Trophoblast cell (in vitro differentiated cells and primary cell): Measurements from ENCODE around the gene EPB41L5.

ENCODE experiments used
- DNase-seq, 2 donors: peaks; one replicate each; pipeline ENCODE4 v3.0.0-alpha.2; 2016
- H2AFZ ChIP-seq: 2 replicates; pipeline ENCODE4 v1.6.1; 2013; ENCODE audit warnings: low read length, moderate library complexity, mild to moderate bottlenecking; ENCODE audit not compliant: insufficient read depth, poor library complexity
- H2AK5ac ChIP-seq: 2 replicates; pipeline ENCODE4 v1.6.1; 2013; ENCODE audit warnings: mild to moderate bottlenecking, low read length
- H2BK120ac ChIP-seq: 2 replicates; pipeline ENCODE4 v1.6.1; 2013; ENCODE audit warnings: low read length, mild to moderate bottlenecking, moderate library complexity; ENCODE audit not compliant: insufficient read depth, poor library complexity
- H2BK12ac ChIP-seq: 2 replicates; pipeline ENCODE4 v1.6.1; 2013; ENCODE audit warnings: mild to moderate bottlenecking, low read length, moderate library complexity
- H2BK5ac ChIP-seq: 2 replicates; pipeline ENCODE4 v1.6.1; 2013; ENCODE audit warnings: low read length, low read depth, moderate library complexity, mild to moderate bottlenecking; ENCODE audit not compliant: poor library complexity
- H3K14ac ChIP-seq: 2 replicates; pipeline ENCODE4 v1.6.1; 2013; ENCODE audit warnings: mild to moderate bottlenecking, low read length
- H3K18ac ChIP-seq: 2 replicates; pipeline ENCODE4 v1.6.1; 2013; ENCODE audit warnings: mild to moderate bottlenecking, low read length
- H3K23ac ChIP-seq: 2 replicates; pipeline ENCODE4 v1.6.1; 2013; ENCODE audit warnings: low read length
- H3K27ac ChIP-seq: 2 replicates; pipeline ENCODE4 v1.5.1; 2013; ENCODE audit warnings: low read depth, mild to moderate bottlenecking, inconsistent platforms, low read length, moderate library complexity
- H3K27me3 ChIP-seq: 2 replicates; pipeline ENCODE4 v1.6.1; 2013; ENCODE audit warnings: inconsistent platforms, mild to moderate bottlenecking, low read length, moderate library complexity; ENCODE audit not compliant: insufficient read depth
- H3K36me3 ChIP-seq, 2 experiments: 1 replicate in 1 of 2; 2 replicates in 1 of 2; pipeline ENCODE4 v1.6.1; 2013; ENCODE audit warnings: low read length in 2 of 2, mild to moderate bottlenecking in 2 of 2, moderate library complexity in 1 of 2; ENCODE audit not compliant: insufficient read depth in 2 of 2, control insufficient read depth in 1 of 2
- H3K4ac ChIP-seq: 2 replicates; pipeline ENCODE4 v1.6.1; 2013; ENCODE audit warnings: low read depth, mild to moderate bottlenecking, low read length, moderate library complexity
- H3K4me1 ChIP-seq, 2 experiments: 1 replicate in 1 of 2; 2 replicates in 1 of 2; pipeline ENCODE4 v1.6.1; 2013; ENCODE audit warnings: low read length in 2 of 2, mild to moderate bottlenecking in 2 of 2, moderate library complexity in 1 of 2; ENCODE audit not compliant: insufficient read depth in 2 of 2, control insufficient read depth in 1 of 2
- H3K4me2 ChIP-seq: 2 replicates; pipeline ENCODE4 v1.6.1; 2013; ENCODE audit warnings: inconsistent platforms, mild to moderate bottlenecking, low read length, moderate library complexity
- H3K4me3 ChIP-seq: 2 replicates; pipeline ENCODE4 v1.5.1; 2013; ENCODE audit warnings: mild to moderate bottlenecking, low read depth, low read length, inconsistent platforms
- H3K79me1 ChIP-seq: one replicate; pipeline ENCODE4 v1.6.1; 2013; ENCODE audit warnings: low read length
- H3K79me2 ChIP-seq: 2 replicates; pipeline ENCODE4 v1.6.1; 2013; ENCODE audit warnings: low read length, mild to moderate bottlenecking; ENCODE audit not compliant: control insufficient read depth, insufficient read depth, poor library complexity
- H3K9ac ChIP-seq: 2 replicates; pipeline ENCODE4 v1.6.1; 2013; ENCODE audit warnings: mild to moderate bottlenecking, low read length
- H3K9me3 ChIP-seq: 2 replicates; pipeline ENCODE4 v1.6.1; 2013; ENCODE audit warnings: low read depth, mild to moderate bottlenecking, control low read depth, inconsistent platforms, low read length; ENCODE audit not compliant: insufficient read depth
- H4K12ac ChIP-seq: 2 replicates; pipeline ENCODE4 v1.6.1; 2013; ENCODE audit warnings: low read depth, mild to moderate bottlenecking, low read length, moderate library complexity
- H4K8ac ChIP-seq: 2 replicates; pipeline ENCODE4 v1.6.1; 2013; ENCODE audit warnings: low read depth, mild to moderate bottlenecking, low read length, moderate library complexity
- H4K91ac ChIP-seq: one replicate; pipeline ENCODE4 v1.6.1; 2013; ENCODE audit warnings: low read depth, mild to moderate bottlenecking, low read length, moderate library complexity
- WGBS: extraction: QIAGEN DNeasy Blood & Tissue Kit; methylation state at CpG from one replicate; pipeline ENCODE4 v1.1.7; 2013; ENCODE audit warnings: missing lambda C conversion rate; ENCODE audit not compliant: insufficient read length, insufficient coverage; ENCODE audit errors: extremely low coverage; 5-methylcytosine and 5-hydroxymethylcytosine counted together

The EPB41L5 gene

GRCh38 chr2:120005834-120006521 is 6.9 kb upstream of the EPB41L5 start:
- Histone ChIP-seq H3K18ac (no peak overlapping the region), H3K27me3 (no peaks in the 10 kb centered on the region), H3K79me1 (no peaks in the 10 kb centered on the region), H2BK5ac (no peak overlapping the region), H4K91ac (no peak overlapping the region), H3K36me3 (no peaks in the 10 kb centered on the region), H2BK12ac (no peak overlapping the region), H4K8ac (no peak overlapping the region), H2BK120ac (no peak overlapping the region), H3K4ac (no peak overlapping the region), H3K9ac (no peak overlapping the region), H4K12ac (no peak overlapping the region), H3K9me3 (no peaks in the 10 kb centered on the region), H3K4me2 (no peak overlapping the region), H3K14ac (no peak overlapping the region), H2AK5ac (no peak overlapping the region), H2AFZ (no peak overlapping the region), H3K4me3 (no peak overlapping the region), H3K4me1 (no peaks in the 10 kb centered on the region), H3K23ac (no peak overlapping the region), H3K79me2 (no peaks in the 10 kb centered on the region), H3K27ac (no peak overlapping the region)
- no peak for DNase-seq
- no CpG with 5 or more reads among the region's 11 CpGs for whole genome bisulfite sequencing

DNA sequence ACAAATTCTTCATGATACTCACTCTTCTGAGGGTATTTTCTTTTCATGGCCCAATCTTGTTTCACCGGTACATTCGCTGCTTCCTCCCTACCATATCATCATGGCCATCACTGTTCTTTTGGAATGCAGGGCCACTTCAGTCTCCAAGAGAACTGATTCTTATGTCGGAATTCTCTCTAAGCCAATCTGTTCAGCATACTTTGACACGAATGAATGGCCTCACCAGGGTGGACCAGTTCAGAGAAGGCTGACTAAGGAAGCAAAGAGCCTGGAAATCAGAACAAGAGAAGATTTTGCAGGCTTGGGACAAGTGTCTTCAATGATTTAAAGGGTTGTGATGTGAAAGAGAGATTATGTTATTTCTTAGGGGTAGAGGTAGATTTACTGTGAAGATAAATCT is 5.0 kb upstream of the EPB41L5 start:
- Histone ChIP-seq H3K4me2 (no peak overlapping the region), H4K91ac (no peak overlapping the region), H3K36me3 (no peaks in the 10 kb centered on the region), H3K27ac (no peak overlapping the region), H3K23ac (no peak overlapping the region), H3K4me1 (no peaks in the 10 kb centered on the region), H2AFZ (no peak overlapping the region), H3K9me3 (no peaks in the 10 kb centered on the region), H2BK120ac (no peak overlapping the region), H2BK12ac (no peak overlapping the region), H3K27me3 (no peaks in the 10 kb centered on the region), H3K14ac (no peak overlapping the region), H3K9ac (no peak overlapping the region), H3K79me2 (no peaks in the 10 kb centered on the region), H2BK5ac (no peak overlapping the region), H3K4ac (no peak overlapping the region), H4K8ac (no peak overlapping the region), H3K79me1 (no peaks in the 10 kb centered on the region), H4K12ac (no peak overlapping the region), H2AK5ac (no peak overlapping the region), H3K4me3 (no peak overlapping the region), H3K18ac (no peak overlapping the region)
- DNase-seq: peak in 1 of 2 donors; percentile 44
- WGBS: no CpG with 5 or more reads among the region's 4 CpGs

DNA sequence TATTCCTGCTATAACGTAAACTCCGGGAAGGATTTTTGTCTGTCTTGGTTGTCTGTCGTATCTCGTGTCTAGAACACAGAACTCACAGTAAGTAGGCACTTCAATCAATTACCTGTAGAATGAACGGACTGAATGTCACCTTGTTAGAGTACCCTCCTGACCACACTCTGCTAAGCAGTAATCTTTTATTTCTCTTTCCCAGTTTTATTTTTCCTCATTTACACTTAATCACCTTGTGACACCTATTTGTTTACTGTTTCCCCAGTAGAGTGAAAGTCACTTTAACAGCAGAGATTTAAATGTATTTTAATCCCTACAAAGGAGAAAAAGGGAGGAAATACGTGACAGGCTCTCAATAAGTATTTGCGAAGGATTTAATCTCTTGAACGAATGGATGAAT is 514 bp upstream of the EPB41L5 start:
- Histone ChIP-seq H3K9ac (no peak overlapping the region), H3K23ac (no peak overlapping the region), H4K91ac (no peak overlapping the region), H3K18ac (no peak overlapping the region), H3K36me3 (no peaks in the 10 kb centered on the region), H3K27me3 (no peaks in the 10 kb centered on the region), H2BK12ac (no peak overlapping the region), H4K12ac (no peak overlapping the region), H2BK120ac (no peak overlapping the region), H2AK5ac (no peak overlapping the region), H2BK5ac (no peak overlapping the region), H3K4me3 (no peak overlapping the region), H3K27ac (no peak overlapping the region), H3K9me3 (no peaks in the 10 kb centered on the region), H3K4ac (no peak overlapping the region), H3K4me2 (peak overlapping the region; percentile 77), H3K79me1 (peaks cover 5% of the 10 kb centered on the region), H3K79me2 (peaks cover 4% of the 10 kb centered on the region), H3K14ac (no peak overlapping the region), H3K4me1 (no peaks in the 10 kb centered on the region), H2AFZ (peak overlapping the region; percentile 28), H4K8ac (no peak overlapping the region)
- DNase-seq: no peak
- no CpG with 5 or more reads among the region's 8 CpGs for WGBS

- no peak overlapping the region for H2BK12ac ChIP-seq
- no peak overlapping the region for H3K18ac ChIP-seq
- no peak overlapping the region for H3K4ac ChIP-seq
- H3K4me2 ChIP-seq: peak overlapping the region; percentile 74
- no peak overlapping the region for H2BK5ac ChIP-seq
- H3K36me3 ChIP-seq: no peaks in the 10 kb centered on the region
- peak overlapping the region; percentile 96 for H2AFZ ChIP-seq
- H2BK120ac ChIP-seq: no peak overlapping the region
- H3K27ac ChIP-seq: no peak overlapping the region
- no peak overlapping the region for H4K91ac ChIP-seq
- peak overlapping the region; percentile 92 for H3K9ac ChIP-seq
- no peaks in the 10 kb centered on the region for H3K27me3 ChIP-seq
- WGBS: no CpG with 5 or more reads among the region's 17 CpGs
- peak overlapping the region; percentile 94 for H3K4me3 ChIP-seq
- peak in 1 of 2 donors; percentile 50 for DNase-seq
- H3K9me3 ChIP-seq: no peaks in the 10 kb centered on the region
- peaks cover 0 to 2% of the 10 kb centered on the region in 2 experiments for H3K4me1 ChIP-seq
- H3K23ac ChIP-seq: no peak overlapping the region
- H3K14ac ChIP-seq: no peak overlapping the region
- no peak overlapping the region for H4K12ac ChIP-seq
- H3K79me2 ChIP-seq: peaks cover 4% of the 10 kb centered on the region
- peaks cover 5% of the 10 kb centered on the region for H3K79me1 ChIP-seq
- H2AK5ac ChIP-seq: no peak overlapping the region
- no peak overlapping the region for H4K8ac ChIP-seq
These were observed 833 bp downstream of the EPB41L5 start for GRCh38 chr2:120013597-120014223.
